UCSD-AML1 (cell line): Measurements from ENCODE around the gene LSAMP.

Source experiments
- DNase-seq: peaks from one replicate; lab custom pipeline; 2025; ENCODE audit not compliant: unreplicated experiment; lab: John Stamatoyannopoulos, UW

LSAMP gene

DNA sequence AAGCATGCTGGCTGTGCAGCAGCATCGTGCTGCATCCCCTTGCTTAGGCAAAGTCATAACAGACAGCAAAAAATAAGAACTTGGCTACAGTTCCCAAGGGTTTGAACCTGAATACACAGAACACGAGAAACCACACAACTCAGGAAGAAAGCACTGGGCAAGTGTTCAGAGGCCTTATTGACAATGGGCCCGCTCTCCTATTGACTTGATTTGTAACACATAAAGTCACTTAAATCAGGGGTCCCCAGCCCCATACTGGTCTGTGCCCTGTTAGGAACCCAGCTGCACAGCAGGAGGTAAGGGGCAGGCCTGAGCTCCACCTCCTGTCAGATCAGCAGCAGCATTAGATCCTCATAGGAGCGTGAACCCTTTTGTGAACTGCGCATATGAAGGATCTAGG lies 145.1 kb downstream of the LSAMP start:
- no peak for DNase-seq

- DNase-seq, result no peak
Observed at GRCh38 chr3:116299646-116300081, 145.6 kb downstream of the LSAMP start.

GRCh38 chr3:116298151-116298550 lies 147.1 kb downstream of the LSAMP start:
- DNase-seq, result no peak

DNA sequence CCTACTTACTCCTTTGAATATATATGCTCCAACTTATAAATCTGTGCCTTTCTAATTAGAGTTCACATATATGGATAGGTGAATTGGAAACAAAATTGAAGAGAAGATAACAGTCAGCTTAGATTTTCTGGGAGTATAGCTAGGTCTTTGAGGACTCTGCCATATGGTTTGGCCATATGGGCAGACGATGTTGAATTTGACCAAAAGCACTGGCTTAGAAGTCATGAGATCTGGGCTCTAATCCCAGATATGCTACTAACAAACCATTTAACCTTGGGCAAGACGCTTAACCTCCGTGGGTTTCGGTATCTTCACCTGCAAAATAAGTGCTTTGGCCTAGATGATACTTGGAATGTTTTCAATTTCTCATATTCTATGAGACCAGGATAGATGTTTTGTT lies 154.1 kb downstream of the LSAMP start:
- DNase-seq, result no peak

GRCh38 chr3:116288485-116288884 lies 156.8 kb downstream of the LSAMP start:
- no peak for DNase-seq

DNA sequence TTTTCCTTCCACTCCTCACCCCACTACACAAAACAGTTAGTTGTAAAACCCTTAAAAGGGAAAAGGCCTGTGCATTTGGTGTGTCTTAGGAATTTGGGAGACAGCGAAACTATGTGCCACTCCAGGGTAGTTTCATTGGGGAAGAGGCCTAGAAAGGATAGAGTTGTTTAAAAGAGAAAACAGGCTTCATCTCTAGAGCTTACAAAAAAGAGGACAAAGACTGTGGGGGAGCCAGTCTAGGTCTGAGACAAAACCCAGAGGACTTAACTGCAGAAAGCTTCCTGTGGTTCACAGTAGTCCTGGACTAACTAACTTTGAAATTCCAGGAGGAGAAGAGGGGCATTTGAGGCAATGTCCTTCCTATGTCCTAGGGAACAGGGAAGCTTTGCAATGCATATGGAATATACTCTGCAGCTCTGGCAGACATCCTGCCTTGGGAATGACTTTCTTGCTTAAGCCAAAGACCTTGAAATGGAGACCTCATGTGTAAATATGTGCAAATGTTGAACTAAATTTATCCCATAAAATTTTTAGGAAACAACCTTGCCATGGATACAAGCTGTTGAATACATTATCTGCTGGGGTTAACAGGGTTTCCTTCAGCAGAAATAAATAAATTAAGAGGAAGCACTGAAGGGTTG lies 159.4 kb downstream of the LSAMP start:
- DNase-seq, result no peak

DNA sequence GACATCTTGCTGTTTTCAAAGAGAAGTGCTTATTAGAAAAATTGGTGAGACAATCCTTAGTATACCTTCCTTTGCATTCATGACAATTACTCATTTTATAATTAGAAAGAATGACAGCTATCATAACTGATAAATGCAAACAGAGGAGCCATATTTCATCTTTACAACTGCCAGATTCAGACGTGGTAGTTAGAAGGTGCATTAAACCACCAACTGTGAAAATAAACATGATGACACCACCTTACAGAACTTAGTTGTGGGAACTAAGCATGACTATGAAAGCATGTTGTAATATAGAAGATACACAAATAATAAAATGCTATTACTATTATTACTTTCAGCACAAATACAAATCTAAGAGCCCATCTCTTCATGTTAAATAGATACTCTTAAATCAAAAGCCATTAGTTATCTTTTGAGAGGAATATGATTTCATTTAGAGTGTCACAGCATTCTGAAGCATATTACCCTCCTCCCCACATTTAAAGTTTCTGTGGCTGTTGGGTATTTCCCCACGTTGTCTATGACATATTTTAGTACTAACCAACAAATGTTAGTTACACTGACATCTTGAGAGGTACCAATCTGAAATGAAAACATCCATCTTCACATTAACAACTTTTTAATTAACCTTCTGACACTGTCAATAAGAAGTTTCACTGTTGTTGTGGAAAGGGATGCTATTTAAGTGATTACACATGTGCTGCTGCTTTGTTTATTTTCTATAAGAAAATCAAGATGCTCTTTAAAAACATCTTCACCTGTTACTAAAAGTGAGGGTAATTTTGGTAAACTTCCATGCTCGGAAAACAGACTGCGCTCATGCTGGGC lies 163.8 kb downstream of the LSAMP start:
- no peak for DNase-seq

GRCh38 chr3:116280130-116280740 lies 165.1 kb downstream of the LSAMP start:
- no peak for DNase-seq

DNA sequence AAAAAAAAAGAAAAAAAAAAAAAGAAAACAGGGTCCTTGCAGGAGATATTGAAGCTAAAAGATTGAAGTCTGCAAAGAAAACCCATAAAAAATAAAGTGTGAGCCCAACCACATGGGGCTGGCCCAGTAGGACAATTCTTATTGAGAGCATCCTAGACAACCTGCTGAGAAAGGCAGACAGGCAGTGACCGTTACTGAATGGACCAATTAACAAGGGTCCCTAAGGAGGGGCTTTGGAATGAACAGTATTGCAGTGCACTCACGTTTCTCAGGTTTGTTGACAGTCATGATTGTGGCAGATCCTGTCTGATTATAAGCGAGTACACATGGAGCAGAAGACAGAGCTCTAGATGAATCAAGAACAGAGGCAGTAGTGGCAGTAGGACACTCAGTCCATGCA lies 168.6 kb downstream of the LSAMP start:
- no peak for DNase-seq

DNA sequence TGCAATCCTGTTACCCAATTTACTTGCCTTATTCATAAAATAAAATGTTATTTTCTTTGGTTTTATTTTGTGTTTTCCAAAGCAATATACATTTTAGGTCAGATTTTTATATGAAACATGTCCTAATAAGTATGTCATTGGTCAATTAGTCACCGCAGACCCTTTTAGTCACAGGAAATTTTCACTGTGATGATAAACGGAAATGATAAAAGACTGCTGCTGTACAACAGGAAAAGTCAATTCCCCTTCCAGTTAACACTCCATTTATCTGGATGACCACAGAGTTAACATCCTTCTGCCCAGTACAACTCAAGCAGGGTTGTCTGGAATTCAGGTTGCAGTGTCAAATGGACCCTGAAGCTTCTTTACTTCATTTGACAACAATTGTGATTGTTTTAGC lies 175.2 kb downstream of the LSAMP start:
- DNase-seq, result no peak

DNA sequence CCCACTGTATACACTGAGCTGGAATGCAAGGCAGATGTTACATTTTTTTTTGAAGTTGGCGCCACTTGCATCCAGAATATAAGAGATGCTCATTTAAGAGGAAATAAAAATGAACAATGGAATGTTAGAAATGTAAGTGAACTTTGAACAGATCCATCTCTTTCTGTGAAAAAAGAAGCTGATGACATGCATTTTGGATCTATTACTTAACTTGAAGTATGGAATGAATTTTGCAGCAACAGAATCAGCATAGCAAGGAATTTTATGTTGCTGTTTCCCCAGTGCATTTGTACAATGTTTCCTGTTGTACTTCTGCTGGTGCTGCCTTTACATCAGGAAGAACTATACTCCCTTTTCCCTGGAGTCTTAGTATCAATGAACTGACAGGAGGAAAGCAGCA lies 178.2 kb downstream of the LSAMP start:
- DNase-seq, result no peak

DNA sequence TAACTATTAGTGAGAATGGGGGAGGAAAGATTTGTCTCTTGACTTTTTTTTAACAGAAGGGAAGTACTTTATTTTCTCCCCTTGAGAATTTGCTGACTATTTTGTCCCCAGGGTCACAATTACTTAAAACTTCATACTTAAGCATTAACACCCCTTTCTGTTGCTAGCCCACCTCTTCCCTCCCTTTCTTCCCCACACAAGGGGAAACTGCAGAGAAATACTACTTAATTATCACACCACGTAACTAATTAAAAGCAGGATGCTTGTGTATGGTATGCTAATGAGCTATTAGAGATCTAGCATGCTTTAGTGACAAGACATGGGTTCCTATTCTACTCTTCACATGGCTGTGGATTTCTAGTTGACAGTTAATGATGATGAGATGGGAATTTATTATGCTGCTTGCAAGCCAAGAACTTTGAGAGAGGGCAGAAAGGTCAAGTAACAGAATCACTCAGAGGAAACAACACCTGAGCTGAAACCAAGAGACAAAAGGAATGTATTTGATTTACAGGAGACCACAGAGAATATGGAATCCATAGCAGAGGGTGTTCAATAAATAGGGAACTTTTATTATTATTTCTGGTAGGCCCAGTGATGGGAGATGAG lies 179.2 kb downstream of the LSAMP start:
- no peak for DNase-seq

DNA sequence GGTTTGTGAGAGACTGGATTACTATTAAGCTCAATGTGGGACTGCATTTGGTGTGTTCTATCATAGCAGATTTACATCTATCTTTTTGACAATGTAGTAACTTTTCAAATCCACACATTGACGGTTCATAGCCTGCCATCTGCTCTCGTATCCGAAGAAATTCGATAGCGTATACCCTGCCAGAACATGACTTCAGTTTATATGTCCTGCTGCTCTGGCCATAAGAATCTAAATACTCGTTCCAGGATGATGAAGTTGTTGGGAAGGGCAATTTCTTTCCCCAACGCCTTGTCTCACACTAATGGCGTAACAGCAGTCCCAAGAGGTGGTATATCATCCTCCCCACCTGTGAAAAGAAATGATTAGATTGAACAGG lies 180.0 kb downstream of the LSAMP start:
- DNase-seq, result no peak

DNA sequence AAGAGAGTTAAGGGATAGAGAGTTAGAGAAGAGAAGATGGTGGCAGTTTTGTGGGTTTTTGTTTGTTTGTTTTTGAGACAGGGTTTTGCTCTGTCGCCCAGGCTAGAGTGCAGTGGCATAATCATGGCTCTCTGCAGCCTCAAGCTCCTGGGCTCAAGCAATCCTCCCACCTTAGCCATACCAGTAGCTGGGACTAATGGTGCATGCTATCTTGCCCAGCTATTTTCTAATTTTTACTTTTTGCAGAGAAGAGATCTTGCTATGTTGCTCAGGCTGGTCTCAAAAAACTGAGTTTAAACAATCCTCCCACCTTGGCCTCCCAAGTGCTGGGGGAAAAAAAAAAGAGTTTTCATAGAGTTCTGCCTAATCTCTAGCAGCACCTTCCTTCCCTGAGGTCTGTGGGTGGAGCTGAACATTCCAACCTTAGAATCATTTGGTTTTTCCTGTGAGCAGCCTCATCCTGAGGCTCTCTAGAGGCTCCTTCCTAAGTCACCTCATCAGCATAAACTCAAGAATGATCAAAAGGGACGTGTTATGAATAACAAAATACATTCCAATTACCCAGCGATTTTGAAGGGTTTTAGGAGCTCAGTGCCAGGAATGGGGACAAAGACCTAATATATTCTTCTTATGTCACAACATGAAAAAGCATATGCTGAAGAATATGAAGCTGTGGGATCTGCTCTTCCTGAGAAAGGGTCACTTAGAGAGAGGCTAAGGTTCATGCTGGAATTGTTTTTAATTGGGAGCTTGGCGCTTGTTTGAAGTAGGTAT lies 180.6 kb downstream of the LSAMP start:
- no peak for DNase-seq

DNA sequence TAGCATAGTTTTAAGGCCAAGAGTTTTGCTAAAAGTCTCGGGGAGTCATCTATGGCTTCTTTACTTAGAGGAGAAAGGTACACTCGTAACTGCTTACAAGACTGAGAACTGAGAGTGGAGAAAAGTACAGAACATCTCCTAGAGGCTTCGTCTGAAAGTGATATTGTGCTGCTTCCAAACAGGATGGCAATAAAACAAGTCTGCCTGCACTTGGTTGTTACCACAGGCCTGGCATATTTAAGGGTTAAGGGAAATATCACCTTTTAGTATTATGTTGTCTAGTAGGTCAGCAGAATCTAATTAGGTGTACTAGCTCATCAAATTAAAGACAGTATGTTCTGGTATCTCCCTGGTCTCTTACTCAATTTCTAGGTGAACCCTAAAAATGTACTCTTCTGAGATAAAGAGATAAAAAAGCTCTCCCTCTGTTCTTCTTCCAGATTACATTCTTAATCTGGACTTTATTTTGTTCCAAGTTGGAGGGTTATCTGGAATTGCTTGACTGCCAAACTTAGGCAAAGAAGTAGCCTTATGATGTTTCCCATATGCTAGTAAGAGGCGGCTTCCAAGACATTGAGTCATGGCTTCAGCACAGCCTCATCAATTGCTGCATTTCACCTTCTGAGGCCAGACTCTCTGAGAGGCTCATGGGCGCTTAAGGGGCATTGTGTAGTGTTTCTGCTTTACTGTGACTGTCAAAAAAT lies 181.3 kb downstream of the LSAMP start:
- DNase-seq, result no peak

GRCh38 chr3:116260491-116260890 lies 184.8 kb downstream of the LSAMP start:
- DNase-seq, result no peak

DNA sequence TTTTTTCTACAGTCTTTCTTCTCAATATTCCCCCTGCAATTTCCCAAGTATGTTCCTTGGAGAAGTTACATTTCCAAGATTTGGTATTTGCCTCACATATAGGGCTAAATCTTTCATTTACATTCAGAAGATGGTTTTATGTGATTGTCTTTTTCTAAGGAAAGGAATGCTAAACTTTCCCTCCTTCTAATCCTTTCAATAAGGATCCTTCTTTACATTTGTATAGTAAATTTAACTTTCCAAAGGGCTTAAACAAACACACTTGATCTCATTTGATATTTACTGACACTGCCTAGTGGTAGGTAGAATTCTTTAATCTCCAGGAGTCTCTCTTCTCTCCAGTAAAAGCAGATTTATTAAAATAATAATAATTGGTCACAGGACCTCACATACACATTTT lies 185.3 kb downstream of the LSAMP start:
- DNase-seq, result no peak

- no peak for DNase-seq
Observed at GRCh38 chr3:116256843-116257485, 188.3 kb downstream of the LSAMP start.

GRCh38 chr3:116254541-116254940 lies 190.7 kb downstream of the LSAMP start:
- DNase-seq, result no peak

- no peak for DNase-seq
Observed at GRCh38 chr3:116253511-116253910, 191.8 kb downstream of the LSAMP start.
